ENCODE measurements around the gene KLHDC7A.

Gene KLHDC7A

GRCh38 chr1:18516473-18516872, 35.7 kb downstream of the KLHDC7A start:
- Histone ChIP-seq H3K9me2 (replicated peaks; ENCODE audit: insufficient read depth, low read length) (no peaks in the 10 kb centered on the region), H3K9me3 (ENCODE audit: insufficient read depth, low read length) (peaks cover 4% of the 10 kb centered on the region; the same call in 1 of the 2 replicates), H3K9ac (ENCODE audit: low read length) (no peak overlapping the region), H3K36me3 (ENCODE audit: low read length) (no peaks in the 10 kb centered on the region), H4K20me1 (ENCODE audit: low read depth, low read length) (no peaks in the 10 kb centered on the region), H3K27me3 (ENCODE audit: low read length) (no peaks in the 10 kb centered on the region), H3K4me3 (ENCODE audit: insufficient read depth, low read length, poor library complexity, severe bottlenecking) (no peak overlapping the region), H3F3A (ENCODE audit: insufficient read depth) (no peaks in the 10 kb centered on the region), H3K79me2 (ENCODE audit: insufficient read depth, low read length) (no peaks in the 10 kb centered on the region), H2AFZ (ENCODE audit: low read depth, low read length, severe bottlenecking) (no peak overlapping the region), H3K27ac (ENCODE audit: low read depth, low read length) (no peak overlapping the region), H3K4me2 (ENCODE audit: low read depth, low read length, poor library complexity, severe bottlenecking) (no peak overlapping the region)
- no peak for TF ChIP-seq CTCF (IDR thresholded peaks at IDR 0.05; ENCODE audit: insufficient read depth, low read length, poor library complexity, severe bottlenecking)
- no peak for TF ChIP-seq EZH2phosphoT487 (conservative IDR thresholded peaks at IDR 0.05; ENCODE audit: low read length)

- TF ChIP-seq EZH2phosphoT487 (conservative IDR thresholded peaks at IDR 0.05; ENCODE audit: low read length): no peak
- Histone ChIP-seq H3K27me3 (ENCODE audit: low read length) (no peaks in the 10 kb centered on the region), H3K4me2 (ENCODE audit: low read depth, low read length, poor library complexity, severe bottlenecking) (no peak overlapping the region), H3K9me2 (replicated peaks; ENCODE audit: insufficient read depth, low read length) (no peaks in the 10 kb centered on the region), H4K20me1 (ENCODE audit: low read depth, low read length) (no peaks in the 10 kb centered on the region), H3K9me3 (ENCODE audit: insufficient read depth, low read length) (no peaks in the 10 kb centered on the region), H2AFZ (ENCODE audit: low read depth, low read length, severe bottlenecking) (no peak overlapping the region), H3K27ac (ENCODE audit: low read depth, low read length) (no peak overlapping the region), H3K9ac (ENCODE audit: low read length) (no peak overlapping the region), H3K36me3 (ENCODE audit: low read length) (no peaks in the 10 kb centered on the region), H3K79me2 (ENCODE audit: insufficient read depth, low read length) (no peaks in the 10 kb centered on the region), H3K4me3 (ENCODE audit: insufficient read depth, low read length, poor library complexity, severe bottlenecking) (no peak overlapping the region), H3F3A (ENCODE audit: insufficient read depth) (no peaks in the 10 kb centered on the region)
These were observed 45.9 kb downstream of the KLHDC7A start for GRCh38 chr1:18526436-18527275.

- Histone ChIP-seq H3K27ac (ENCODE audit: low read depth, low read length) (no peak overlapping the region), H3F3A (ENCODE audit: insufficient read depth) (no peaks in the 10 kb centered on the region), H3K9me2 (replicated peaks; ENCODE audit: insufficient read depth, low read length) (no peaks in the 10 kb centered on the region), H4K20me1 (ENCODE audit: low read depth, low read length) (no peaks in the 10 kb centered on the region), H3K9ac (ENCODE audit: low read length) (no peak overlapping the region), H2AFZ (ENCODE audit: low read depth, low read length, severe bottlenecking) (no peak overlapping the region), H3K4me3 (ENCODE audit: insufficient read depth, low read length, poor library complexity, severe bottlenecking) (no peak overlapping the region), H3K27me3 (ENCODE audit: low read length) (no peaks in the 10 kb centered on the region), H3K79me2 (ENCODE audit: insufficient read depth, low read length) (no peaks in the 10 kb centered on the region), H3K9me3 (ENCODE audit: insufficient read depth, low read length) (no peaks in the 10 kb centered on the region), H3K36me3 (ENCODE audit: low read length) (no peaks in the 10 kb centered on the region), H3K4me2 (ENCODE audit: low read depth, low read length, poor library complexity, severe bottlenecking) (no peak overlapping the region)
- TF ChIP-seq CTCF (IDR thresholded peaks at IDR 0.05; ENCODE audit: insufficient read depth, low read length, poor library complexity, severe bottlenecking) (no peak), EZH2phosphoT487 (conservative IDR thresholded peaks at IDR 0.05; ENCODE audit: low read length) (no peak)
These were observed 46.8 kb downstream of the KLHDC7A start for GRCh38 chr1:18527514-18527913.

GRCh38 chr1:18527921-18528320, 47.2 kb downstream of the KLHDC7A start:
- H3F3A ChIP-seq (ENCODE audit: insufficient read depth): no peaks in the 10 kb centered on the region
- H3K79me2 ChIP-seq (ENCODE audit: insufficient read depth, low read length): no peaks in the 10 kb centered on the region
- no peaks in the 10 kb centered on the region for H3K27me3 ChIP-seq (ENCODE audit: low read length)
- no peaks in the 10 kb centered on the region for H3K9me2 ChIP-seq (replicated peaks; ENCODE audit: insufficient read depth, low read length)
- H3K4me3 ChIP-seq (ENCODE audit: insufficient read depth, low read length, poor library complexity, severe bottlenecking): no peak overlapping the region
- H3K9ac ChIP-seq (ENCODE audit: low read length): no peak overlapping the region
- no peaks in the 10 kb centered on the region for H4K20me1 ChIP-seq (ENCODE audit: low read depth, low read length)
- no peak overlapping the region for H2AFZ ChIP-seq (ENCODE audit: low read depth, low read length, severe bottlenecking)
- H3K36me3 ChIP-seq (ENCODE audit: low read length): no peaks in the 10 kb centered on the region
- H3K9me3 ChIP-seq (ENCODE audit: insufficient read depth, low read length): no peaks in the 10 kb centered on the region
- H3K27ac ChIP-seq (ENCODE audit: low read depth, low read length): no peak overlapping the region
- TF ChIP-seq EZH2phosphoT487 (conservative IDR thresholded peaks at IDR 0.05; ENCODE audit: low read length) (no peak), CTCF (IDR thresholded peaks at IDR 0.05; ENCODE audit: insufficient read depth, low read length, poor library complexity, severe bottlenecking) (no peak)
- no peak overlapping the region for H3K4me2 ChIP-seq (ENCODE audit: low read depth, low read length, poor library complexity, severe bottlenecking)
